PFSK-1 (cell line): Measurements from ENCODE around the gene BNIP5.

Experiments used
- POLR2AphosphoS5 ChIP-seq: IDR thresholded peaks from 2 replicates; pipeline ENCODE4 v1.6.1; 2012; ENCODE audit warnings: low read depth, mild to moderate bottlenecking, control low read depth, low read length, moderate library complexity
- REST ChIP-seq, 2 experiments: IDR thresholded peaks; 2 replicates each; pipeline versions ENCODE4 v1.6.1 to v1.8.0; 2011 to 2012; ENCODE audit warnings: low read depth in 2 of 2, low read length in 2 of 2, control low read depth in 1 of 2, inconsistent platforms in 1 of 2, mild to moderate bottlenecking in 1 of 2, moderate library complexity in 1 of 2; ENCODE audit not compliant: insufficient read depth in 1 of 2
- SIN3A ChIP-seq: IDR thresholded peaks from 2 replicates; pipeline ENCODE4 v1.6.1; 2012; ENCODE audit warnings: mild to moderate bottlenecking, low read length, moderate library complexity, borderline replicate concordance; ENCODE audit not compliant: insufficient read depth
- TAF1 ChIP-seq: IDR thresholded peaks from 2 replicates; pipeline ENCODE4 v1.6.1; 2012; ENCODE audit warnings: low read length, control low read depth, borderline replicate concordance; ENCODE audit not compliant: insufficient read depth

GRCh38 chr6:36350082-36350481 lies 13.4 kb upstream of the BNIP5 start:
- TF ChIP-seq POLR2AphosphoS5 (no peak), REST (IDR thresholded peaks at IDR 0.05; ENCODE audit: insufficient read depth in 1 of 2, low read depth in 2 of 2, low read length in 2 of 2) (no peak), TAF1 (no peak), SIN3A (no peak)
